ENCODE data around the gene SLC9A7. TPM values are rescaled to one million over a fixed set of nuclear protein-coding genes. Genes with fewer than 3 reads are reported as not detected.

SLC9A7 gene
- total RNA-seq, 2 experiments from 2014 or later = 20.6 to 22.6 TPM

DNA sequence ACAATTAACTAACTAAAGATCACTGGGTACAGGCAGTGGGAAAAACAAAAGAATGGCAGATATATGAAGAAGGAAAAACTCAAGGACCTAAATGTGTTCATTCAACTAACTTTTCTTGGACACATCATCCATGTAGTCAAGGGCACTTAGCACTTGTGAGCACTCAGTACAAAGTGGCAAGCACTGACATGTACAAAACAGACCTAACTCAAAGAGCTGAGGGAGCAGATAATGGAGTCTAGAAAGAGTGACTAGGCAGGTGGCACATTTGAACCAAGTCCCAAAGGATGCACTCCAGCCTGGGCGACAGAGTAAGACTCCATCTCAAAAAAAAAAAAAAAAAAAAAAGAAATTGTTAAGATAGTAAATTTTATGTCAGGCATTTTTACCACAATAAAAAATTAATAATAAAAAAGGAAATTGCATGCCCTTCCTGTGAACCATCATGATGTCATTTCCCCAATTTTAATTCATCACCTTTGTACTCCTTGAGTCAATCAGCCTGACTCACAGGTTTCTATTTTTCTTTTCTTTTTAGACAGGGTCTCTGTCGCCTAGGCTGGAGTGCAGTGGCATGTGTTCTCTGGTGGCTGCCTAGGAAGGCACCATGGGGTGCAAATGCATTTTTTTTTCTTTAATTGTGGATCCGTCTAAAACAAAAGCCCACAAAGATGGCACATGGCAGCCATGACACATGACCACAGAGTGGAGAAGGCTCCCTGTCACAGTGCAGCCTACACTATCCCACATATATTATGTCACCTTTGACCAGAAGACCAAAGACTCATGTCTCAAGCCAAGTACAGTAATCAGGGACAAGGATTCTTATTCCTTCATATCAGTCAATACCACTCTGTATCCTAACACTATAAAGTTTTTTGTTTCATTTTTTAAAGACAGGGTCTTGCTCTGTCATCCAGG, 93.4 kb downstream of the SLC9A7 start:
- CTCF ChIA-PET = no interaction called here
- POLR2A ChIA-PET = no interaction called here

- POLR2A ChIA-PET = no interaction called here
- CTCF ChIA-PET = no interaction called here
These were observed 96.5 kb downstream of the SLC9A7 start for GRCh38 chrX:46662188-46662958.

DNA sequence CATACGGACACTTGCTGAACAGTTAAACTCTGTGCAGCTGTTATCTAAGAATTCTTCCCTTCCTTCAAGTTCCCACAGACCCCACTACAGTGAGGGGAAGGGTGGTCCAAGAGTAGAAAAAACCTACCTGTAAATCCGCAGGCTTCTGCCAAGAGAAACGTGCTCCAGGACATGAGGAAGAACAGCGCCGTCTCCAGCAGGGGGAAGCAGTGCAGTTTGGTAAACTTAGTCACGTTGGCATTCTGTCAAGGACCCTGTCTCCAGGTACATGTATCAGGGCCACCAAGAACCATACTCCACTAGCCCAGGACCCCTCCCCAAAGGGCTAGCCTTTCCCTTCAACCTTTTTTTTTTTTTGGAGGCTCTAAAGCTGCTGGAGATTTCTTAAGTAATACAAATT, 105.4 kb downstream of the SLC9A7 start:
- ChIA-PET POLR2A (no interaction called here), CTCF (interaction anchor here (1.5 kb wide), 1 partner anchor 143 kb away, joined by 4 read pairs; no protein-coding TSS in a partner anchor)

DNA sequence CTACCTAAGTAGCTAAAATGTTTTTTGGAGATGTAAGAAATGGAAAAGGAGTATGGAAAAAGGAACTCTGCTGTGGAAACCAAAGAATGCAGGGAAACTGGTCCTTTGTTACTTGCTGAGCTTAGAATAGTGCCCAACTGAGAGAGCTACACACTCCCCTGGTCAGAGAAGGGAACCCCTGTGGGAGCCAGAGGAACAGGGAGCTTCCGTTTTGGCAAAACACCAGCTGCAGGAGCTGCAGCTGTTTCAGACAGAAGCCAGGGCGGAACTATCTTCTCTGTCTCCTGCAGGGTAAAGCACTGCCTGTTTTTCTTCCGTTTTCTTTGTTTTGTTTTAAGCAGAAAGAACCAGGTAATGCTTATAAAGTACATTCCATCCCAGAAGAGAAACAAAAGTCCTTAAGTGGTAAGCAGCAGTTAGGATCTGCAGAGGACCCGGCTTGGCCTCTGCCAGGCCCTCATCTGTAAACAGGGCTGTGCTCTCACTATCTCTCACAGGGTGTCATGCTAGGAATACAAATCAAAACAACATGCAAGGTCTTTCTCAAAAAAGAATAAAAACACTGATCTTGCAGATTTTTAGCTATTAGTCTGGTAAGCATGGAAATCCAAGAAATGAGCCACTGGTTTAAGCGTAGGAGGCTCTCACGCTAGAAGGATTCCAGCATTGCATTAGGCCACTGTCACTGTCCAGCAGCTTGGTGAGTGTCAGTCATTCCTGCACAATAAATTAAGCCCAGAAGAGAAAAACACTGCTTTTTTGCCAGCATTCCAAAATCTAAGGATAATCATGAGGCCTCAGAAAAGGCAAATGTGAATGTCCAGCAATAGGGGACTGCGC, 109.3 kb downstream of the SLC9A7 start:
- ChIA-PET CTCF (no interaction called here), POLR2A (no interaction called here)

- CTCF ChIA-PET = no interaction called here
These were observed 110.3 kb downstream of the SLC9A7 start for GRCh38 chrX:46648660-46649059.

DNA sequence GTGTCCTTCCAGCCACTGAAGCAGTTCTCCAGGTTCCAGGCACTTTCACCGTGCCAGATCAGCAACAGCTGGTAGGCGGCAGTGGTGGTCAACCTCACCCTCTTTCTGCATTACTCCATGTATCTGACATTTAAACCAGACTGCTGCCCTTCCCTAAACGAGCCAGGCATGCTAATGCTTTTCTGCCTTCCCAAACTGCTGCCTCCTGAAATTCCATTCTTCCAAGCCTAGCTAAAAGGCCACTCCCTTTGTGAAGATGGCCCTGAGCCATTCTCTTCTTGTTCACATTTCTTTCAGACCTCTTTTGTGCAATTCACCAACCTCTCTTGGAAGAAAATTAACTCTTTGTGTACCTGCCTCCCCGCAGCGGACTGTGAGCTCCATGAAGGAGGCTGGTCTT, 111.7 kb downstream of the SLC9A7 start:
- POLR2A ChIA-PET = no interaction called here
- CTCF ChIA-PET = no interaction called here

More at GRCh38 chrX:46648660-46649059, 110.3 kb downstream of the SLC9A7 start:
- POLR2A ChIA-PET = no interaction called here

GRCh38 chrX:46645614-46646013, 113.3 kb downstream of the SLC9A7 start:
- CTCF ChIA-PET = no interaction called here
- POLR2A ChIA-PET = no interaction called here

DNA sequence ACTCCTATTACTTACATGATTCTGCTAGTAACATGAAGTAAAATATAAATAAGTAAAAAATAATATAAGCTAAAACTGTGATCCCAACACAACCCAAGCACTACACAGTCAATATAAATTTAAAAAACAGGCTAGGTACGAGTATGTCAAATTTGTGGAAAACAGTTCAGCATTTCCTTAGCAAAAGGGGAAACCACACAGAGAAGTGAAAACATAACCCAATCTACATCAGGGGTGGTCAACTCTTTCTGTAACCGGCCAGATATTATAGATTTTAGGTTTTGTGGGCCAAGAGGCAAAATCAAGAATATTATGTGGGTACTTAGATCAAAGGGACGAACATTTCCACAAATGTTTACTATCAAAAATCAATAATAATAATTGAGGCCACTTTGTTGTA, 115.3 kb downstream of the SLC9A7 start:
- ChIA-PET POLR2A (no interaction called here), CTCF (no interaction called here)

DNA sequence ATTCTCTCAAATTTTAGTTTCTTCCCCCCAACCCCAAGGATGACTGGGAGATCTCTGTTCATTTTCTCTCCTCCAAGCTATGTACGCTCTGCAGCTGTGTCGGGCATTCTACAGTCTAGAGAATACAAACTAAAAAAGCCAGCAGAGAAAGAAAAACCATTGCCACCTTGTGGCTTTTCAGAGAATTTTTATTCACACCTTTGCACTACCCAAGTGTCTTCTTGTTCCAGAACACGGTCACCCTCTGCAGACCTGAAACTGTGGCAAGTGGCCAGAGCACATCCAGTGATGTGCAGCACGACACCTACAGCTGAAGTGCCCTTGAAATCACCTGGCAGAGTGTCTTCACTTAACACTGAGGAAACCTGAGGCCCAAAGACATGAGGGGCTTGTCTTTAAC, 116.8 kb downstream of the SLC9A7 start:
- CTCF ChIA-PET = interaction anchor here (0.8 to 1.1 kb wide), 2 partner anchors 54 to 154 kb away, joined by 3 read pairs; no protein-coding TSS in a partner anchor
- POLR2A ChIA-PET = no interaction called here

GRCh38 chrX:46637938-46638337, 121.0 kb downstream of the SLC9A7 start:
- POLR2A ChIA-PET = no interaction called here
- CTCF ChIA-PET = no interaction called here

- ChIA-PET CTCF (no interaction called here), POLR2A (no interaction called here)
These were observed 122.7 kb downstream of the SLC9A7 start for GRCh38 chrX:46636223-46636622.

DNA sequence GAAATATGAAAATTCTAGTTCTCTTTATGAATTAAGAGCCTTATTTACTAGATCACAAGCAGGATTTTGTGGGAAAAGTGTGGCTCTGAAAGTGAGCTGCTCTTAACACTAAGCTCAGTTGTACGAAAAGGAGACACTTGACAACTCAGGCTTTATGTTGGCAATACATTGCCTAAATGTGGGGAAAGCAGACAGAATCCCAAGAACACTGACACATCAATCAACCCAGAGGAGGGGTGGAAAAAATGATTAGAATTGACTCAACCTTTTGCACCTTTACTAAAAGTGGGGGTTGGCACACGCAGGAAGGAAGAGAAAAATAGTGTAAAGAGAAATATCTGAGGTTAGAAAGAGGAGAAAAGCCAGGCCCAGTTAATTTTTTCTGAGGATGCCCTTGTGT, 123.7 kb downstream of the SLC9A7 start:
- POLR2A ChIA-PET = no interaction called here

DNA sequence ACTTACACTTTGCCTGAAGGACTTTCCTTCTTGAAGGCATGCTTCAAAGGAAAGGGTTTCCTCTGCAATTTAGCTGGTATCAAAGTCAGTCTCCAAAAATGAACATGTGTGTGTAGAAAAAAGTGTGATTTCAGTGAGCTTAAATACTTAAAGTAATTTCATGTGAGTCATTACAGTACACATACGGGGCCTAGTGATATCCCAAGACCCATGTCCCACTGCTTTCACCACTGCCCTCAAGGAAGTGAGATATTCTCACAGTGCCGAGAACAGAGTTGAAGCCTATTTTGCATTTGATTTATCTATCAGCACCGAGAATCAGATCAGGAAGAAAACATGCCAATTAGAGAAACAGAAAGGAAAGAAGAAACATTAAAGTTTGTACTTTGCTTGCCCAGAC, 124.3 kb downstream of the SLC9A7 start:
- ChIA-PET POLR2A (no interaction called here), CTCF (no interaction called here)

More for the DNA sequence above, 123.7 kb downstream of the SLC9A7 start:
- CTCF ChIA-PET = no interaction called here

DNA sequence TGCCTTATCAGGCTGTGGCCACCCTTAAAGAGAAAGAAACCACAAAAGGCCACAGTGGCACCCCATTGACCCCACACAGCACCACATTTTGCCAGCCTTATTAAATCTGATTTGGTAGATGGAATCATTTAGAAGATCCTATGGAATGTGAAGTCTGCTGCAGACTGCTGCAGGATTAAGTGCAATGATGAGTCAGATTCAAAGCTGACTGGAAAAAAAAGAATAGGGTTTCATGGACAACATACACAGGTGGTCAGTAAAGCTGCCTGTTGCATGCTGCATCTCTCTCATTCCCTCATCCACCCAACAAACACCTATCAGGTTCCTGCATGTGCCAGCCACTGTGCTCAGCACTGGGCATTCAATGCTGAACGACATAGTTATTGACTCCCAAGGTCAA, 128.8 kb downstream of the SLC9A7 start:
- CTCF ChIA-PET = no interaction called here
- POLR2A ChIA-PET = no interaction called here

GRCh38 chrX:46628460-46629371, 130.2 kb downstream of the SLC9A7 start:
- CTCF ChIA-PET = no interaction called here
- POLR2A ChIA-PET = no interaction called here

DNA sequence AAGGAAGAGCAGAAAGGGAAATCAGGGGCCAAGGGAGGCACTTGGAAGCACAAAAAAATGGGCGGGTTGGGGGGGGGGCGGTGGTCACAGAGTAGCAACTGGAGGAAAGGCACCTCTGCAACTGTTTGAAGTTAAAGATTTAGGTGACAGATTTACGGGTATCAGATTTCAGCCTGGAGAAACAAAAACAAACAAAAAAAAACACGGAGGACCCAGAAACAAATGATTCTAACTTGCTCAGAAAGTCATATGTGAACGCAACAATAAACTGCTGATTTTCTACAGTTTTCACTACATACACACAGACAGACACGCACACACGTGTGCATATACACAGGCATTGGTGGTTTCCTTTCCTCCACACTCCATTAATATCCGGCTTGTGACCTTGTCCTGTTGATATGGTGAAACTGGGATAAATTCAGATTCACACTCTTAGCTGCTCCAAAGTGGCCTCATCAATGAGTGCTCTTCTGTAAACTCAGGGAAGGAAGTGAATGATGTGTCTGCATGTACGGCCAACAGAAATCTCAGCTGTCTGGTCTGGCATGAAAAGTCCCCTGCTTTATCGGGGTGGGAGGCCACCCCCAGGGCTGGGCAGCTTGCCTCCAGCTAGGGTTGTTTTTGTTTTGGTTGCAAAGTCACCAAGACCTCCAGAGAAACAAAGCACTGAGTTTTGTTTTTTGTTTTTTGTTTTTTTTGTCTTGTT, 131.1 kb downstream of the SLC9A7 start:
- ChIA-PET POLR2A (no interaction called here), CTCF (no interaction called here)

- ChIA-PET CTCF (no interaction called here), POLR2A (no interaction called here)
These were observed 131.9 kb downstream of the SLC9A7 start for GRCh38 chrX:46627062-46627461.

GRCh38 chrX:46626566-46626965, 132.4 kb downstream of the SLC9A7 start:
- ChIA-PET POLR2A (no interaction called here), CTCF (no interaction called here)

Measured in activated CD8-positive, alpha-beta memory T cell treated with anti-CD3 and anti-CD28 coated beads for 36 hours (primary cell).